Body of pancreas (tissue), 4 donors: ENCODE data around the gene COQ10A.

Source experiments
- CTCF ChIP-seq, 7 experiments: fragments of 450-650 bp in 4 of 7; fragments of 200-600 bp in 3 of 7; sonication (generic) in 3 of 7; IDR thresholded peaks; one replicate each; pipeline ENCODE4 v1.5.1; 2016 to 2019; ENCODE audit warnings: antibody characterized with exemption in 7 of 7
- POLR2A ChIP-seq, 3 donors: fragments of 450-650 bp; IDR thresholded peaks; one replicate each; pipeline ENCODE4 v1.6.1; 2016; ENCODE audit warnings: antibody characterized with exemption in 3 of 3, mild to moderate bottlenecking in 2 of 3

DNA sequence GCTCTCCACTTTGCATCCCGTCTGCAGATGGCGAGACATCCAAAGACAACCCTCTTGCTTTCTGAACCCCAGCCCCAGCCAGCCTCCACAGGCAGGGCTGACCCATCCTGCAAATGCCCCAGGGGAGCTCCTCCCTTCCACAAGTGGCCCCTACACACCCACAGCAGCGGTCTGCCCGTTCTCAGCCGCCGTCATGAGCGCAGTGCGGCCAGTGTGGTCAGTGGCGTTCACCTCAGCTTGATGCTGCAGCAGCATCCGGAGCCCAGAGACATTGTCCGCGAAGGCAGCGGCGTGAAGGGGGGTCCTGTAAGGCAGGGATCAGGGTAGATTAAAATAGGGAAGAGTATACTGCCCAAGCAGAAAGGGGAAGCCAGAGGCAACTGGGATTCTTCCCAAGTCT, 22.2 kb upstream of the COQ10A start:
- TF ChIP-seq CTCF (IDR thresholded peaks at IDR 0.05) (no peak), POLR2A (IDR thresholded peaks at IDR 0.05) (no peak)
